NCI-H510A (cell line): Measurements from ENCODE around the gene PTK6.
"Not testable (repeated sequence)": the region's sequence is repeated elsewhere in the genome, so short reads cannot be mapped to it uniquely, and the experiment has no call there.

Experiments
- DNase-seq: peaks from one replicate; lab custom pipeline; 2025; lab: John Stamatoyannopoulos, UW

Gene PTK6

DNA sequence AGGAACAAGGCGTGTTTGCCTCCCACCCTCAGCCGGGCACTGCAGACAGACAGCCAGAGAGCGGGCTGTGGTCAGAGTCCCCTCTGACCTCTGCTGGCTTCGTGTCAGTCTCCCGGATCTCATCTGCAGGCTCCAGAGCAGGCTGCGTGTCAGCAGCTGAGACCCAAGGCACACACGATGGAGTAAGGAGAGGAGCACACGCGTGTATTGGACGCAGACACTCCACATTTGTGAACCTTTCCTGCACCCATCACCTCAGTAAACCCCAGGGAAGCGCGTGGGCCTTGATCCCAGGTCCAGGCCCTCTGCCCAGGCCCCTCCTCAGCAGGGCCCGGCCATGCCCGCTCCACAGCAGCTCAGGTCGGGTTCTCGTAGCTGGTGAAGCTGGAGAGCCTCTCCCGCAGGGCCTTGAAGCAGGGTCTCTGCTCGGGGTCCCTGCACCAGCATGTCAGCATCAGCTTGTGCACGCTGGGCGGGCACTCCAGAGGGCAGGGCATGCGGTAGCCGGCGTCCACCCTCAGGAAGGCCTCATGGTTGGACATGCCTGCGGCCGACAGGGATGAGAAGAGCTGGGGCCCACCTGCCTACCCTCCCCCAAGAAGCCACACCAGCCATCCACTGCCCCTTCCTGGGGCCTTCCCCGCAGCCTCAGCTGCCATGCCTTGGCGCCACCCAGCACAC is 7.9 kb downstream of the PTK6 start:
- DNase-seq = no peak

DNA sequence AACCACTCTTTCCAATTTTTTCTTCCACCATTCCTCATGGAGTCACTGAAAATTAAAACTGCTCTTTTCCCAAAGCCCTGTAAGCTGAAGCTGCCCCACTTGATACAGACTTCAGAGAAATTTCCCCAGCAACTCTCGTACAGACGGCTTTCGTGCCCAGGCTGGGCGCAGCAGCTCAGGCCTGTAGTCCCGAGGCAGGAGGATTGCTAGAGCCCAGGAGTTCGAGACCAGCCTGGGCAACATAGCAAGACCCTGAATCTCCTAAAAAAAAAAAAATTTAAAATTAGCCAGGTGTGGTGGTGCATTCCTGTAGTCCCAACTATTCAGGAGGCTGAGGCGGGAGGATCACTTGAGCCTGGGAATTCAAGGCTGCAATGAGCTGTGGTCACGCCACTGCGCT is 10.0 kb downstream of the PTK6 start:
- DNase-seq = no peak

DNA sequence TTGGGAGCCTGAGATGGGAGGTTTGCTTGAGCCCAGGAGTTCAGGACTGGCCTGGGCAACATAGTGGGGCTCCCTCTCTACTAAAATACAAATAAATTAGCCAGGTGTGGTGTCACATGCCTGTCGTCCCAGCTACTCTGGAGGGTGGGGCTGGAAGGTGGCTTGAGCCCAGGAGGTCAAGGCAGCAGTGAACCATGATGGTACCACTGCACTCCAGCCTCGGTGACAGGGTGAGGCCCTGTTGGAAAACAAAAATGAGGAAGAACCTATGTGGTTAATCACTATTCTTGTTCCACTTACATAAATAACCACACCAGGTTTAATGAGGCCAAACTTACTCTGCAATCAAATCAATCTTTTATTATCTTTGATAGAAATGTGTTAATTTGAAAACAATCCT is 11.2 kb downstream of the PTK6 start:
- no peak for DNase-seq

DNA sequence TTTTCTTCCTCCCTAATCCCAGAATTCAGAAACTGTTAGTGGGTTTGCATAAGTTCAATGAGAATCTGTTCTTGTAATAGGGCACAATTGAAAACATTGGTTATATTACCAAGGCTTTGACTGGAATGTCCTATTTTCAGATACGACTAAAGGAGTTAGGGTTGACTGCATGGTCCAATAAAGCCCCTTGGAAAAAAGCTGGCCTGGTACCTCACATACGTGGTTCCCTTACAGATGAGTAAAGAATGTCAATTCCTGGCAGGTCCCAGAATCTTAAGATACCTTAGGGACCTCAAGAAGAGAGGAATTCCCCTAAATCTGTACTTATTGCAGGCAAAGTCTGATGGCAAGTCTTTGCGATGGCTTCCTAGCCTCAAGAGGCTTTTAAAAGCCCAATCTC is 12.0 kb downstream of the PTK6 start:
- DNase-seq = no peak

DNA sequence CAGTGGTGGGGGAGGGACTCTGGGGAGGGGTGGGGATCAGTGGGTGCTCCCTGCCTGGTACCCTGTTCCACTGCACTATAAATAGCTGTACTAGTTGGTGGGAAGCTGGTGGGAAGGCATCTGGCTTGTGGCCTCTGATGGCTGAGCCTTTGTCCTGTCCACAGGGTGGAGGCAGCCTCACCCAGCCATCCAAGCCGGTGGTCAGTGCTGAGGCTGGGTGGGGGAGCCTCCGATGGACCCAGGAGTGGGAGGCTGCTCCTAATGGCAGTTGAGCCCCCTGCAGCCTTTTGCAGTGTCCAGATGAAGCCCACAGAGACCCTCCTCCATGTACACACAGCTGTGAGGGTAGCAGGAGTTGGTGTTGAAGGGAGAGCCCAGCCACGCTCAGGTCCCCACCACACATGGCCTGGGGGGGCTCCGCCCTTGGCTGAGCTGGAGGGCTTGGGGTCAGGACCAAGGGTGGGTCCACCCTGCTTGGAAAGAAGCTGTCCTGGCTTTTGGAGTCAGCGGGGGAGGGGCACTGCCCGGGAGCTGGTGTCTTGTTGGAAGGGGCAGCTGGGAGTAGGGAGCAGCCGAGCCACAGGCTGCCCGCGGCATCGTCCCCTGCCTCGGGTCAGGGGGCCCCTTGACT is 14.1 kb downstream of the PTK6 start:
- DNase-seq = no peak

DNA sequence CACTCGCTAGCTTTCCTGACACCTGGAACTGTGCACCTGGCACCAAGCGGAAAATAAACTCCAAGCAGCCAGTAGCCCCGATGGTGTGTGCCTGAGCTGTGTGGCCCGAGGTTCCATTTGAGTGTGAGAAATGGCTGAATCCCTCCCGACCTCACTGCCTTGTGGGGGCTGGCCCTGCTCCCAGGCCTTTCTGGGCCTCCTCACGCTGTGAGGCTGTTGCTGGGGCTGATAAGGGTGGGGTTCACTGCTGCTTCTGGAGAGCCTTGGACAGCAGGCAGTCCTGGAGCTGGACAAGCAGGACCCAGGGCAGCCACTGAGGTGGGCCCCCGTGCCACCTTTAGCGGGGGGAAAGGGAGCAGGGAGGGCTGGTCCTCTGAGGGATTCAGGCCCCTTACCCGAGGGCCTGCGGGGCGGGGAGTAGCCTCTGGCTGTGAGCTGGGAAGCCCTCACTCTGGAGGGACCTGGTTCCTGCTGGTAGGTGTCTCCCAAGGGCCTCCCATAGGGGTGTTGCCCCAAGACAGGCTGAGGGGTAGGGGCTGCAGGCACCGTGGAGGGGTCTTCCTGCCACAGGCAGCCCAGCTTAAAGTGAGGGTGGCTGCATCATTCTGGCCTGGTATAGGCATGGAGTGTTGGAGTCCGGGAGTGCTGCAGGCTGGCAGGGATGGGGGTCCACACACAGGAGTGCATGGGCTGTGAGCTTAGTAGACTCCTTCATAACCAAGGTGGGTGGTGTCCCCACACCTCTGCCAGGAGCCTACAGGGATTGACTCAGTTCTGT is 14.9 kb downstream of the PTK6 start:
- no peak for DNase-seq

DNA sequence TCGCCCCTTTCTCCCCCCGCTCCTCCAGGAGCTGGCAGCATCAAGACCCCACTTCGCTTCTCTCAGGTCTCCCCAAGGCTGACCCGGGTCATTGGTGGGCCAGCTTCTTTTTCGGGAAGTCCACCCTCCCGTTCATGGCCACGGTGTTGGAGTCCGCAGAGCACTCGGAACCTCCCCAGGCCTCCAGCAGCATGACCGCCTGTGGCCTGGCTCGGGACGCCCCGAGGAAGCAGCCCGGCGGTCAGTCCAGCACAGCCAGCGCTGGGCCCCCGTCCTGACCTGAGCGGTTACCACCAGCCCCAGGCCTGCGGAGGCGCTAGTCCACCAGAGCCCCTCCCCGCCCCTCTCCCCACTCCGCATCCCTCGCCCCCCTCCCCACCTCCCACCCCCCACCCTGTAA is 15.6 kb downstream of the PTK6 start:
- no peak for DNase-seq

DNA sequence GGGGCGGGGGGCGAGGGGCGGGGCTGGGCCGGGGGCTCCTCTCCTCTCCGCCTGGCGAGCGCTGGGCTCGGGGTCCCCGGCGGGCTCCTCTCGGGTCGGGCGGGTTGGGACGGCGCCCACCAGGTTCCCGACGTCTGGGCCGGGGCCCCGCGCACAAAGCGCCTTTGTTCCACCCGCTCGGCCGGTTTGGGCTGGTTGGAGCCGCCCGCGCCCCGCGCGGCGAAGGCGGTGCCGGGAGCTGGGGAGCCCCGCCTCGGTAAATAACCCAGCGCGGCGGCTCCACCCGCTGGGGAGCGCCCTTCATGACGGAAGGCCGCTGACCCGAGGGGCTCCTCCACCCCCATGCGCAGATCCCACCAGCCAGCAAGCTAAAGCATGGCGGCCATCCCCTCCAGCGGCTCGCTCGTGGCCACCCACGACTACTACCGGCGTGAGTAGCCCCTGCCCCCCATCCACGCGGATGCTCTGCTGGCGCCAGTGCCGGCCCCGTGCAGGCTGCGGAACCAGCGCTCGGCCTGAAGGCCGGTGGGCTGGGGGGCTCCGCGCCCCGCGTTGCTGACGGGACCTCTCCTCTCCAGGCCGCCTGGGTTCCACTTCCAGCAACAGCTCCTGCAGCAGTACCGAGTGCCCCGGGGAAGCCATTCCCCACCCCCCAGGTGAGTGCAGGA is 16.1 kb downstream of the PTK6 start:
- no peak for DNase-seq

DNA sequence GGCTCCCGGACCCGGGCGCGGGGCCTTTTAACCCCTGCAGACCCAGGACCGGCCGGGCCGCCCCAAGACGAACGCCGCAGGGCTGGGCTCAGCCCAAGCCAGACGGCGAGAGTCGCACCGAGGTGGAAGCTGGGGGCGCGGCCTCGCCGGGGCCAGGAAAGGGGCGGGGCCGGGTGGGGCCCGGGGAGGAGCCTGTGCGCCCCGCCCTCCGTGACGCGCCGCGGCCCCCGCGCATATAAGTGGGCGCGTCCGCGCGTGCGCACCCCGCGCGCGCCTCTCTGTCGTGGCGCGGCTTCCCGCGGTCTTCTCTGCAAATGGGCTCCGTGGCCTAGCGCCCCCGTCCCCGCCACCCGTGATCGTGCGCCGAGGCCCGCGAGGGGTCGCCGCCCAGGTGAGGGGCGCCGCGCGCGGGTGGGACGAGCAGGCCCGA is 16.7 kb downstream of the PTK6 start, which contains the start of gene PPDPF:
Gene PPDPF, plus strand, starts transcription at position 262 of the 430 bp plus-strand sequence. CDS start 544 bp downstream, outside the sequence.
- no peak for DNase-seq

DNA sequence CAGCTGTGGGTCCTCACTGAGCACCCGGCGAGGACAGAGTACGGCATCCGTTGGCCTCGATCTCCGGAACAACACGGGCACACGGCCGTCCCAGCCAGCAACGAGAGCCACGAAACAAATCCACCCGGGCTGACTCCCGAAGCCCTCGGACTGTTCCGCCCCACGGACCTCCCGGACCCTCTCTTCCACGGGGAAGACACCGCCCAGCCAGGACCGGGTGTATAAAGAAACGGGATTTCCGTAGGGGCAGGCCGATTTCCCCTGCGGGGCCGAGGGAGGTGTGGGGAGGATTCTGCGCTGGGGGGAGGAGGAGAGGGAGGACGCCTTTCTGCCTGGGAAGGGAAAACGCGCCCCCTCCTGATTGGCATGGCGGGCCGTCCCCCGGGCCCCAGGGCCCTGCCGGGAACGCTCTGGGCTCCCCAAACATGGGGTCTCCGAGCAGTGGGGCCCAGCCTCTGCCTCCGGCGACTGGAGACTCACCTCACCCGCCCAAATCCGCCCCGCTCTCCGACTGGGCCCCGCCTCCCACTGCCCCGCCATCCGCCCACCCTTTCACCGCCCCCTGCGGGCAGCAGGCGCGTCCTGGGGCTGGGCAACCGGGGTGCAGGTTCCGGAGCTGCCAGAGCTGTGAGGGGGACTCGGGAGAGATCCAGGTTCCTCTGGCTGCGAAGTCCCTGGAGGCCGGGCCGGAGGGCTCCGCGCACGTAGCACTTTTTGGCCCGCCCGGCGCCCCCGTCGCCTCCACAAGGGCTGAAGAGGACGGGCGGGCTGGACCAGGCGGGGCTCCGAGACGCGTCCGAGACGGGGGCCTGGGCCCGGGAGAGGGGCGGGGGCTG is 17.3 kb downstream of the PTK6 start:
- no peak for DNase-seq

DNA sequence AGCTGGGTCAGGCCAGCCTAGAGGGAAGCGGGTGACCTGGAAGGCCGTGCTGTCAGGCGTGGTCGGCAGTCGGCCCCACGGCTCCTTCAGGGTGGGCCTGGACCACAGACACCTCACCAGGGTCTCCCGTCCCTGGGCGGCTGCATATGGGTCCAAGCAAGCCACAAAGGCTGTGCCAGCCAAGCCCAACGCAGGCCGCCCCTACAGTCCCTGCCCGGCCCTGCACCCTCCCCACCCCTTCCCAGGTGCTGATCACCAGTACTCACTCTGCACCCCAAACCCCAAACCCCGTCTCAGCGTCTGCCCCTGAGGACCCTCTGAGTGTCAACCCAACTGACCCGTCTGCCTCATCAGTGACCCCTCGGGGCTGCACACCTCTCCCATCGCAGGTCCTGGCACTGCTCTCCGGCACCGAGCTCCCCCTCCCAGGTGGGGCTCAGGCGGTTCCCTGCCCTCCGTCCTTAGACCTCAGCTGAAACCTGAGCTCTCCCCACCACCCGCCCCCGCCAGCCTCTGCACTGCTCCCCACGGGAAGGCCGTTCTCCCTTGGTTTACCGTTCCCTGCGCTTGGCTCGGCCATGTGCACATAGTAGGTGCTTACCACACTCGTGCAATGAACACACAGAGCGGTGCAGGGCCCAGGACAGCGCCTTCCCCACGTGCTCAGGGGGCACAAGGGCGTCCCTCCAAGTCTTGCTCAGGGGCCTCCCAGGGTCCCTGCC is 18.1 kb downstream of the PTK6 start:
- no peak for DNase-seq

DNA sequence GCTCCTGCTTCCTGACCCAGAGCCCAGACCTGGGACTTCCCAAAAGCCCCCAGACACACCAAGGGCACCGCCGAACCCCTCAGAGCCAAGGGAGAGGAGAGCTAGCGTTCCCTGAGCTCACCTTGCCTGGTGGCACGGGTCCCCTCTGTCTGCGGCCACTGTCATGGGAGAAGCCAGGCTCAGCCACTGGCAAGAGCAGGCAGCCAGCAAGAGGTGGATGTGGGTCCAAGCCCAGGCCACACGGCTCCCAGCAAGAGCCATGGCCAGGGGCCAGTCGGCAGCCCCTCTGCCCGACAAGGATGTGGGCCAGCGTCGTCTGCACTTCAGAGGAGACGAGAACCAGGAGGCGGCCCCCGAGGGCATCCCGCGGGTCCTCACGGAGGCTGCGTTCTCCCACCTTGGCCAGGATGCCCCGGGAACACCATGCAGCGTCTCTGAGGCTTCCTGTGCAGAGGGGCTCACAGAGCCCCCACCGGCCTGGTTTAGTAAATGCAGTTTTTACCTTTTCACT is 18.8 kb downstream of the PTK6 start:
- DNase-seq = no peak

DNA sequence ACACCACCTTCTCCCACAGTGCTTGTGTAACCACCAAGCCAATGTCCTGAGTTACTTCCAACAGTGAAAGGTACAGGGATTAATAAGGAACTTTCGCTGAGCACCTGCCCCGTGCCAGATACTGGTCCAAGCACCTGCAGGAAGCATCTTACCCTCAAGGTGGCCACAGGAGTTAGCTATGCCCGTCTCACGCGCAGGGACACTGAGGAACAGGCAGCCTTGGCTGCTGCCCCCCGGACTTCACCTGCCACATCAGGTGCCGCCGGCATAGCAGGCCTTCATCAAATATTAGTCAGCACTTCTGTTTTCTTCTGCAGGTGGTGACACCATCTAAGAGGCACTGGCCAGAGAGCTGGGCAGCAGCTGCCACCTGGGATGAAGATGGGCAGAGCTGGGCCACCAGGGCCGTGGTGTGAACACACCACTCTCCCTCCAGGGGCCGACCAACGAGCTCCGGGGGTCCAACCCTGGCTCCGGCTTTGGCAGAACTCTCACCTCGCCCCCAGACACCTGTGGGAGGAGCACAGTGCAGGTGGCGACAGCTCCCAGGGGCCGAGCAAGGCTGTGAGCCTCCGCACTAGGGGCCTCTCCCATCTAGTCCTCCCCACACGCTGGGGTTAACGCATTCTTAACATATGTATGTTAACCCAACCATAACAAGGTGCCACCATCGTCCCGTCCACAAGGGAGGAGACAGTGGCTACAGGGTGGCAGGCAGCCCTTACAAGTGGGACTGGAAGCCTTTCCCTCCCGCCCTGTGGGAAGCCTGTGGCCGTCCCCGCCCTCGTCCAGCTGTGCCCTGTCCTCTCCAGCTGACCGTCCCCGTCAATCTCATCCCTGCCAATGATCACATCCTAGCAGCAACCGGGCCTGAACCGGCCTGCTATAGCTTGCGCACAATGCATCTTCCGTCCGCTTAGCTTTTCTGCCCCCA is 19.5 kb downstream of the PTK6 start:
- no peak for DNase-seq

DNA sequence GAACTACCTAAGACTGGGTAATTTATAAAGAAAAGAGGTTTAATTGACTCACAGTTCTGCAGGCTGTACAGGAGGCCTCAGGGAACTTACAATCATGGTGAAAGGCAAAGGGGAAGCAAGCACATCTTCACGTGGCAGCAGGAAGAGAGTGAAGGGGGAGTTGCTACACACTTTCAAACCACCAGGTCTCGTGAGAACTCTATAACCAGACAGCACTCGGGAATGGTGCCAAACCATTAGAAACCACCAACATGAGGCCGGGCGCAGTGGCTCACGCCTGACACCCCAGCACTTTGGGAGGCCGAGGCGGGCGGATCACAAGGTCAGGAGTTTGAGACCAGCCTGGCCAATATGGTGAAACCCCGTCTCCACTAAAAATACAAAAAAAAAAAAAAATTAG is 22.7 kb downstream of the PTK6 start:
- not testable (repeated sequence) for DNase-seq

DNA sequence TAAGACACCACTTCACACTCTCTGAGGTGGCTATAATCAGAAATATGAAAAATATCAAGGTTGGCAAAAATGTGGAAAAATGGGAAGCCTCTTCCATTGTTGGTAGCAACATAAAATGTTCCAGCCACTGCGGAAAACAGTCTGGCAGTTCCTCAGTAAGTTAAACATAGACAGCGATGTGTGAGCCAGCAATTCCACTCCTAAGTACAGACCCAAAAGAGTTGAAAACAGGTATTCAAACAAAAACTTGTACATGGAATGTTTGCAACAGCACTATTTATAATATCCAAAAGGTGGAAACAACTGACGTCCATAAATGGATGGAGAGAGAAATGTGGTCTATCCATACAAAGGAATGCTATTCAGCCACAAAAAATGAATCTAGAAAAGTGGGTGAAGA is 24.0 kb downstream of the PTK6 start:
- no peak for DNase-seq

DNA sequence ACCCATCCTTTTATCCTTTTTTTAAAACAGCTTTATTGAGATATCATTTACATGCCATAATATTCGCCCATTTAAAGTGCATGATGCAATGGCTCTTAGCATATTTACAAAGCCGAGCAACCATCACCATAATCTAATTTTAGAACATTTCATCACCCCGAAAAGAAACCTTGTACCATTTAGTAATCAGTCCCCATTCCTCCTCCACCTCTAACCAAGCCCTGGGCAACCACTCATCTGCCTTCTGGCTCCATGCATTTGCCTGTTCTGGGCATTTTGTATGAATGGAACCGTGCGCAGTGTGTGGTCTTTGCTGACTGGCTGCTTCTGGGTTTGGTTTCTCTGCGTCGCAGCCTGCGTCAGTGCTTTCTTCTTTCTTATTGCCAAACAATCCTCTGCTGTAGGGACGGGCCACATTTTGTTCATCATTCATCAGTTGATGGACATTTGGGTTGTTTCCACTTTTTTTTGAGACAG is 28.1 kb downstream of the PTK6 start:
- DNase-seq = no peak

DNA sequence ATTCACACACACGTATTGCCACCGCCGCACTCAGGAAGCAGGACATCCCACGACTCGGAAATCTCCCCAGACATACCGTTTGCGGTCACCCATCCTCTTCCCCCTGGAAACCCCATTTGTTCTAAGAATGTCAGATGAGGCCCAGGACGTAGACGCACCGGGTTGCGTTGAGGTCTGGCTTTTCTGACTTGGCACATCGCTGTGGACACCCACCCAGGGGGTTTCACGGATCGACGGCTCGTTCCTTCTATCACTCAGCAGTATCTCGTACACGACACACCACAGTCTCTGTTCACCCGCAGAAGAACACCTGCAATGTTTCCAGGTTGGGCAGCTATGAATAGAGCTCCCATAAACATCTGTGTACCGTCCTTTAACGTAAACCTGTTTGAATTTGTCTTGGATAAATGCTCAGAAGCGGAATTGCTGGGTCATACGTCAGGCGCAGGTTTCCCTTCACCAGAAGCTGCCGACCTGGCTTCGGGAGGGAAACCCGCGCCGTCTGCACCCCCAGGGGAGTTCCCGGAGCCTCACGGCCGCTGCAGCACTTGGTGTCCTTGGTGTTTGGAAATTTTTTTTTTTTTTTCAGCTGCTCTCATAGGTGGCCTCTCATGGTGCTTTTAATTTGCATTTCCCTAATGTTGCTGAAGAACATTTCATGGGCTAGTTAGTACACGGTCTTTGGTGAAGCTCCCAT is 29.0 kb downstream of the PTK6 start:
- DNase-seq = no peak

DNA sequence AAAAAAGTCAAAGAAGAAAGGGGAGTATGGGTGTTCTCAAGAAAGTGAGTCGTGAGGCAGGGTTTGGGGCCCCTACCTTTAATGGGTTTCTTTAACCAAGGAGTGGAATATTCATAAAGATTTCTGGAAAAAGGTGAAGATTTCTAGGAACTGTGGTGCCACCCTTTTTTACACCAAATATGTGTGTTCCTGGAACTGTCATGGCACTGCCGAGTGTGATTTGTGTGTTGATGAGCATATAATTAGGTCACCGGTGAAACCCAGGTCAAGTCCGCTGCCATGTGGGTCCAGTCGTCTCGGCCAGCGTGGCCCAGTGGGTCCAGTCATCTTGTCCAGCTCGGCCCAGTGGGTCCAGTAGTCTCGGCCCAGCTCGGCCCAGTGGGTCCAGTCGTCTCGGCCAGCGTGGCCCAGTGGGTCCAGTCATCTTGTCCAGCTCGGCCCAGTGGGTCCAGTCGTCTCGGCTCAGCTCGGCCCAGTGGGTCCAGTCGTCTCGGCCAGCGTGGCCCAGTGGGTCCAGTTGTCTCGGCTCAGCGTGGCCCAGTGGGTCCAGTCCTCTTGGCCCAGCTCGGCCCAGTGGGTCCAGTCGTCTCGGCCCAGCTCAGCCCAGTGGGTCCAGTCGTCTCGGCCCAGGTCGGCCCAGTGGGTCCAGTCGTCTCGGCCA is 30.0 kb downstream of the PTK6 start:
- no peak for DNase-seq
